GM12878 (cell line): ENCODE data around the gene KLHL36. TPM values are rescaled to one million over a fixed set of nuclear protein-coding genes. Genes with fewer than 3 reads are reported as not detected.
A peak's percentile ranks its signal among the peaks of the same experiment; 100 is the strongest.

Experiments
- BCL11A ChIP-seq: IDR thresholded peaks from 2 replicates; pipeline ENCODE4 v1.6.1; 2011; ENCODE audit warnings: low read depth, low read length
- BCL3 ChIP-seq: IDR thresholded peaks from 2 replicates; pipeline ENCODE4 v1.6.1; 2011; ENCODE audit warnings: borderline replicate concordance, low read depth, mild to moderate bottlenecking, moderate library complexity, low read length; ENCODE audit not compliant: insufficient read depth, poor library complexity, severe bottlenecking
- CBX3 ChIP-seq: fragments of 200-600 bp; sonication (generic); IDR thresholded peaks from 2 replicates; pipeline ENCODE4 v1.6.1; 2016; ENCODE audit warnings: low read depth, borderline replicate concordance
- CHD1 ChIP-seq: IDR thresholded peaks from 2 replicates; pipeline ENCODE4 v1.6.1; 2012; ENCODE audit warnings: low read depth, low read length, improper control_type of control experiment
- GABPA ChIP-seq: IDR thresholded peaks from 2 replicates; pipeline ENCODE4 v1.6.1; 2014; ENCODE audit warnings: antibody characterized with exemption, low read depth, mild to moderate bottlenecking, inconsistent platforms
- GATAD2B ChIP-seq: fragments of 450-650 bp; conservative IDR thresholded peaks from 2 replicates; pipeline ENCODE4 v1.6.1; 2017; ENCODE audit warnings: low read depth, mild to moderate bottlenecking, moderate library complexity
- HDGF ChIP-seq: fragments of 450-650 bp; IDR thresholded peaks from 2 replicates; pipeline ENCODE4 v1.6.1; 2016; ENCODE audit warnings: antibody characterized with exemption
- IRF3 ChIP-seq: fragments of 450-650 bp; IDR thresholded peaks from 2 replicates; pipeline ENCODE4 v1.6.1; 2014; ENCODE audit warnings: mild to moderate bottlenecking
- IRF5 ChIP-seq: fragments of 450-650 bp; IDR thresholded peaks from 2 replicates; pipeline ENCODE4 v1.6.1; 2017; ENCODE audit warnings: borderline replicate concordance
- KLF5 ChIP-seq: fragments of 450-650 bp; IDR thresholded peaks from 2 replicates; pipeline ENCODE4 v1.6.1; 2014; ENCODE audit warnings: mild to moderate bottlenecking; ENCODE audit not compliant: partially characterized antibody
- MLLT1 ChIP-seq: fragments of 450-650 bp; IDR thresholded peaks from 2 replicates; pipeline ENCODE4 v1.6.1; 2016; ENCODE audit warnings: mild to moderate bottlenecking
- NR2C1 ChIP-seq: fragments of 450-650 bp; IDR thresholded peaks from 2 replicates; pipeline ENCODE4 v1.6.1; 2017; ENCODE audit warnings: antibody characterized with exemption, mild to moderate bottlenecking, moderate library complexity
- RBBP5 ChIP-seq: fragments of 200-600 bp; sonication (generic); conservative IDR thresholded peaks from 2 replicates; pipeline ENCODE4 v1.6.1; 2016
- RUNX3 ChIP-seq: IDR thresholded peaks from 2 replicates; pipeline ENCODE4 v1.6.1; 2012; ENCODE audit warnings: low read length, inconsistent platforms
- ZBED1 ChIP-seq: IDR thresholded peaks from 2 replicates; pipeline ENCODE4 v1.6.1; 2016; ENCODE audit warnings: borderline replicate concordance
- ZBTB33 ChIP-seq: fragments of 450-650 bp; IDR thresholded peaks from 2 replicates; pipeline ENCODE4 v1.6.1; 2017; ENCODE audit warnings: mild to moderate bottlenecking
- ZNF217 ChIP-seq: fragments of 450-650 bp; IDR thresholded peaks from 2 replicates; pipeline ENCODE4 v1.6.1; 2017; ENCODE audit warnings: antibody characterized with exemption, mild to moderate bottlenecking
- ZNF274 ChIP-seq: IDR thresholded peaks from one replicate; pipeline ENCODE4 v1.8.0; 2011; ENCODE audit not compliant: insufficient read length, insufficient read depth
- ZNF687 ChIP-seq: fragments of 450-650 bp; IDR thresholded peaks from 2 replicates; pipeline ENCODE4 v1.6.1; 2017; ENCODE audit warnings: mild to moderate bottlenecking, moderate library complexity
- polyA plus RNA-seq, 11 experiments: library from polyadenylated mRNA; depleted of rRNA in 4 of 11; unstranded in 6 of 11; stranded (reverse) in 5 of 11; fragments of >200 nt; fragmentation: Nextera tagmentation in 4 of 11; fragmentation: Illumina TruSeq in 1 of 11; extraction: Ambion mirVana in 4 of 11; extraction: Trizol in 1 of 11; gene quantifications; 1 replicate in 1 of 11; 2 replicates in 10 of 11; pipeline versions ENCODE4 v1.2.1 to v1.2.3, GENCODE V29; 2011 to 2016; ENCODE audit warnings: inconsistent platforms in 2 of 11, missing spikeins in 2 of 11, low read depth in 1 of 11
- total RNA-seq, 4 experiments: library from RNA; depleted of rRNA in 3 of 4; stranded (reverse); fragments of >200 nt in 3 of 4; fragmentation: Illumina TruSeq in 1 of 4; extraction: Trizol in 1 of 4; gene quantifications; 2 replicates each; pipeline versions ENCODE4 v1.2.1 to v1.2.3, GENCODE V29; 2013 to 2021

The KLHL36 gene
- total and polyA plus RNA-seq, 10 of the 15 experiments (the other 5 are each of a cell fraction or from before 2014, with no cell fraction given): 2.6 to 45.3 (median 16.8) TPM

- TF ChIP-seq ZNF687 (0 out of 2 replicates have a peak, but pooled peaks have one; percentile 46), GATAD2B (0 out of 2 replicates have a peak, but pooled peaks have one; percentile 17), RUNX3 (no peak), IRF3 (no peak), BCL3 (no peak), CBX3 (no peak), MLLT1 (peak; percentile 50; the same call in 1 of the 2 replicates), IRF5 (no peak), ZBED1 (peak; percentile 63), GABPA (no peak), ZNF274 (no peak), RBBP5 (no peak), CHD1 (peak; percentile 37; the same call in 1 of the 2 replicates), ZNF217 (no peak), BCL11A (no peak), NR2C1 (no peak), KLF5 (peak; percentile 53), ZBTB33 (no peak), HDGF (peak; percentile 69; the same call in 1 of the 2 replicates)
These were observed 48.6 kb upstream of the KLHL36 start (continued) for GRCh38 chr16:84599521-84600202.
